HUES6 (cell line): ENCODE measurements around the gene GAA.
A peak's percentile ranks its signal among the peaks of the same experiment; 100 is the strongest.

ENCODE experiments used
- H3K27ac ChIP-seq: 2 replicates; pipeline ENCODE4 v1.7.0; 2013; ENCODE audit warnings: low read depth, mild to moderate bottlenecking, low read length, inconsistent platforms
- H3K27me3 ChIP-seq: 2 replicates; pipeline ENCODE4 v1.6.1; 2013; ENCODE audit warnings: low read length; ENCODE audit not compliant: control insufficient read depth, insufficient read depth
- H3K36me3 ChIP-seq: 2 replicates; pipeline ENCODE4 v1.6.1; 2013; ENCODE audit warnings: low read length; ENCODE audit not compliant: control insufficient read depth, insufficient read depth
- H3K4me1 ChIP-seq: 2 replicates; pipeline ENCODE4 v1.6.1; 2013; ENCODE audit warnings: low read length; ENCODE audit not compliant: control insufficient read depth, insufficient read depth
- H3K4me3 ChIP-seq: 2 replicates; pipeline ENCODE4 v1.5.1; 2013; ENCODE audit warnings: low read depth, low read length
- H3K9ac ChIP-seq: one replicate; pipeline ENCODE4 v1.6.1; 2013; ENCODE audit warnings: mild to moderate bottlenecking, low read length
- H3K9me3 ChIP-seq: 2 replicates; pipeline ENCODE4 v1.6.1; 2013; ENCODE audit warnings: low read depth, low read length; ENCODE audit not compliant: control insufficient read depth, insufficient read depth

GAA gene

DNA sequence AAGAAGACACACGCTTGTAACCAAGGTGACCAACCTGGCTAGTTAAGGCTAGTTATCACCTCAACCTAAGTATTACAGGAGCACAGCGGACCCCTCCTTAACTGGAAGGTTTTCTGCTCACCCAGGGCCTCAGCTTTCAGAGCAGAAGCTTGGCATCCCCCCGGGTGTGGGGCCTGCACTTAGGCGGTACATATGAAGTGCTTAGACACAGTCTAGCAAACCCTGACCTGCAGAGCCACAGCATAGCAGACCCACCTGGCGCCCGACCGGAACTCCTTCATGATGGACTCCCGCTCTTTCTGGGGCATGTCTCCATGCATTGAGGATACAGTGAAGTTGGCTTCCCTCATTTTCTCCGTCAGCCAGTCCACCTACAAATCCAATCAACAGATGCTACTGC, 35.8 kb downstream of the GAA start:
- H3K27me3 ChIP-seq = no peaks in the 10 kb centered on the region
- H3K4me1 ChIP-seq = no peaks in the 10 kb centered on the region
- no peak overlapping the region for H3K4me3 ChIP-seq
- H3K9me3 ChIP-seq = no peaks in the 10 kb centered on the region
- no peak overlapping the region for H3K9ac ChIP-seq
- H3K36me3 ChIP-seq = peaks cover 92% of the 10 kb centered on the region
- H3K27ac ChIP-seq = no peak overlapping the region

GRCh38 chr17:80138856-80139426, 37.6 kb downstream of the GAA start:
- Histone ChIP-seq H3K9me3 (no peaks in the 10 kb centered on the region), H3K4me1 (no peaks in the 10 kb centered on the region), H3K4me3 (no peak overlapping the region), H3K9ac (no peak overlapping the region), H3K27me3 (no peaks in the 10 kb centered on the region), H3K36me3 (peaks cover 99% of the 10 kb centered on the region), H3K27ac (no peak overlapping the region)

GRCh38 chr17:80141463-80142165, 40.2 kb downstream of the GAA start:
- no peaks in the 10 kb centered on the region for H3K27me3 ChIP-seq
- no peak overlapping the region for H3K4me3 ChIP-seq
- no peak overlapping the region for H3K9ac ChIP-seq
- H3K4me1 ChIP-seq = peaks cover 14% of the 10 kb centered on the region
- H3K36me3 ChIP-seq = peaks cover 86% of the 10 kb centered on the region
- H3K9me3 ChIP-seq = no peaks in the 10 kb centered on the region
- no peak overlapping the region for H3K27ac ChIP-seq

- H3K27ac ChIP-seq = no peak overlapping the region
- H3K9me3 ChIP-seq = no peaks in the 10 kb centered on the region
- peaks cover 73% of the 10 kb centered on the region for H3K36me3 ChIP-seq
- no peak overlapping the region for H3K9ac ChIP-seq
- no peak overlapping the region for H3K4me3 ChIP-seq
- H3K27me3 ChIP-seq = no peaks in the 10 kb centered on the region
- peaks cover 14% of the 10 kb centered on the region for H3K4me1 ChIP-seq
Measured at GRCh38 chr17:80142929-80143328, 41.5 kb downstream of the GAA start.

GRCh38 chr17:80145076-80146075, 44.0 kb downstream of the GAA start:
- Histone ChIP-seq H3K4me3 (peak overlapping the region; percentile 95), H3K4me1 (peaks cover 14% of the 10 kb centered on the region), H3K27me3 (no peaks in the 10 kb centered on the region), H3K9me3 (no peaks in the 10 kb centered on the region), H3K27ac (no peak overlapping the region), H3K9ac (peak overlapping the region; percentile 98), H3K36me3 (peaks cover 49% of the 10 kb centered on the region)

DNA sequence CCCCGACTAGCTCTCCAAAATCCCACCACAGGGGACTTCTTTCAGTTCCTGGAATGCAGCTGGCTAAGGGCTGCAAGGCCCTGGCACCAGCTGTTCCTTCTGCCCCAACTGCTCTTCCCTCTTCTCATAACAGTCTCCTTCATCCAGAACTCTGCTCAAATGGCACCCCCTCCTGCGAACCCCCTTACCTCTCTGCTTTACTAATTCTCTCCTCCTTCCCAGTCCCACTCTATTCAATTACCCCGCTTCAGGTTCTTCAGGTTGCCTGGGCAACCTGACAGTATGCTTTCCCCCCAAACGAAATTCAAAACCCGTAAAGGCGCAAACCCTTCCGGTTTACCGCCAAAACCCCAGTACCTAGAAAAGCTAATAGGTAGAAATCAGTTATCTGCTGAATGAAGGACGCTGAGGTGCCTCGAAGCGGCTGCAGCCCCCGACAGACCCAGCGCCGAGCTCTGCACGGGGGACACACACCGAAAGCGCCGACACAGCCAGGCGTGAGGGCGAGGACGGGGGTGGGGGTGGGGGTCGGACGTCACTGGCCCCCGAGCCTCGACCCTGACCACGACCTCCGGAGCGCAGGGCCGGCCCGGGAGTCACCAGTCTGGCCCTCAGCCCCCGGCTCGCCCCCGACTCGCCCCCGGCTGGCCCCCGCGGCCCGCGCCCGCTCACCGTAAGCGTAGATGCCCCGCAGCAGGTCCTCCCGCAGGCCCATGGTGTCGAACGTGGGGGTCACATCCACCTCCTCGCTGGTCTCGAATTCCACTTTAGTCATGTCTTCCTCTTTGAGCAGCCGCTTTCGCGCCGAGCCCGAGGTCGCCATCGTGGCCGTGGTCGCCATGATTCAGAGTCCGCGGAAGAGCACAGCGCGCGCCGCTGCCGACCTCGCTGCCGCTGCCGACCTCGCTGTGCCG, 45.0 kb downstream of the GAA start:
- peaks cover 14% of the 10 kb centered on the region for H3K4me1 ChIP-seq
- peak overlapping the region; percentile 79 for H3K27ac ChIP-seq

DNA sequence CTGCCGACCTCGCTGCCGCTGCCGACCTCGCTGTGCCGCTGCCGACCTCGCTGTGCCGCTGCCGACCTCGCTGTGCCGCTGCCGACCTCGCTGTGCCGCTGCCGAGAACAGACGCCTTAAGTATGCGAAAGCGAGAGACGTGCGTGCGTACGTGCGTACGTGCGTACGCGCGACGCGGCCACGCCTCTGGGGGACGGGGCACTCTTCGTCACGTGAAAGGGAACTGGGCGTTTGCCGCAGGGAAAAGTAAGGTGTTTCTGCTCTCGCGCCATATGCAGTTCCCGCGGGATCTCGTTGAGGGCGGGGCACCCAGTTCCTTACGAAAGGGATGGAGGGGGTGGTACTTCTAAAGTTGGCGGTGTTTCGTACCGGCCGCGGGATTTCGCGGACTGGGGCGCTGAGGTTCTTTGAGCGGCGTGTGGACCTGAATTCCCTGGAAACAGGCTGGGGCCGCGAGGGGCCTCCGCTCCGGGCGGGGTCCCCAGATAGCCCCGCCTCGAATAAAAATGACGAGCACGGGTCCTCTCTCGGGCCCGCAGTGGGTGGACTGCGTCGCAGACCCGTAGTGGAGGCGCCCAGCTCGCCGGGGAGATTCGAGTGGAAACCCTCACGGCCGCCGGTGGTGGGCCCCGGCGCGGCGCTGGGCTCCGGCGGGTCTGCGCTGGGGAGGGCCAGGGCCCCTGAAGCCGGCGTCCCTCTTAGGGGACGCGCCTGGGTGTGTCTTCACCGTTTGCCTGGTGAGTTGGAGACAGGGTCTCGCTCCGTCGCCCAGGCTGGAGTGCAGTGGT, 45.8 kb downstream of the GAA start, which contains the start of gene EIF4A3:
Gene EIF4A3 (minus strand): TSS at position 94 of the 788 bp plus-strand sequence. CDS start 167 bp downstream, outside the sequence.
- Histone ChIP-seq H3K4me3 (peak within 1 kb of the TSS; percentile 95), H3K9me3 (no peaks in the 10 kb centered on the region), H3K36me3 (peaks cover 30% of the 10 kb centered on the region), H3K27ac (peak within 1 kb of the TSS; percentile 86), H3K9ac (peak within 1 kb of the TSS; percentile 98), H3K27me3 (no peaks in the 10 kb centered on the region), H3K4me1 (peaks cover 20% of the 10 kb centered on the region)

More for the DNA sequence above, 45.0 kb downstream of the GAA start:
- H3K27me3 ChIP-seq = no peaks in the 10 kb centered on the region
- H3K36me3 ChIP-seq = peaks cover 39% of the 10 kb centered on the region
- peak overlapping the region; percentile 98 for H3K9ac ChIP-seq
- H3K9me3 ChIP-seq = no peaks in the 10 kb centered on the region
- H3K4me3 ChIP-seq = peak overlapping the region; percentile 95

DNA sequence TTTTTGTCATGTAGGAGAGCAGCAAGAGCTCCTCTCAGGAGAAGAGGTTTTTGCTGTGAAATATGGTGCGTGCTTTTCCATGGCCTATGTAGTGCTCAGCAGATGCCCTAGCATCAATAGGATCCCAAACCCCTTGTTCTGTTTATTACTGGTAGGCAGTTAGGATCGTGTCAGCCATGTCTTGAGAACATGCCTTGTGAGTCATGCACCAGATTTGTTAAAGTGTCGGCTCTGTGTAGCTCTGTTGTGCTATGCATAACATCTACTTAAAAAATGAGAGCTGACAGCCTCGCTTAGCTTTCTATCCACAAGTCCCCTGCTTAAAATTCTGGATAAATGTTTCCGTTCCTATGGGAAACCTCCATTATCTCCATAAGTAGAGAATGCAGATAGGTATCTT, 50.0 kb downstream of the GAA start:
- no peaks in the 10 kb centered on the region for H3K36me3 ChIP-seq
- H3K4me1 ChIP-seq = peaks cover 20% of the 10 kb centered on the region; the same call in 1 of the 2 replicates
- no peak overlapping the region for H3K9ac ChIP-seq
- H3K27ac ChIP-seq = no peak overlapping the region
- no peaks in the 10 kb centered on the region for H3K27me3 ChIP-seq
- no peak overlapping the region for H3K4me3 ChIP-seq
- H3K9me3 ChIP-seq = peaks cover 11% of the 10 kb centered on the region

DNA sequence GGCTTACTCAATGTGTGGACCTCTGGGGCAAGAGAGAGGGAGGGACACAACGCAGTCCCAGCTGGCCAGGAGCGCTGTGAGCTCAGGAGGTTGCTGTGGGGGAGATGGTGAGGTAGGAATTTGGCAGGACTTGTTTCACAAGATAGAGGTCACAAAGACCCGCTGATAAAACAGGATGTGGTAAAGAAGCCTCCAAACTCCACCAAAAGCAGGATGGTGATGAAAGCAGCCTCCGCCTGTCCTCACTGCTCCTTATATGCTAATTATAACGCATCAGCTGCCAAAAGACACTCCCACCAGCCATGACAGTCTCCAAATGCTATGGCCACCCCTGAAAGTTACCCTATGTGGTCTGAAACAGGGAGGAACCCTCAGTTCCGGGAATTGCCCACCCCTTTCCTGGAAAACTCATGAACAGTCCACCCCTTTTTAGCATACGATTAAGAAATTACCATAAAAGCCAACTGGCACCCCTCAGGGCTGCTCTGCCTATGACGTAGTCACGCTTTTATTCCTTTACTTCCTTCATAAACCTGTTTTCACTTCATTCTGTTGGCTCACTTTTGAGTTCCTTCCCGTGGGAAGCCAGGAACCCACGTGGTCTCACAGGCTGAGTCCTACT, 50.8 kb downstream of the GAA start:
- Histone ChIP-seq H3K27ac (no peak overlapping the region), H3K4me1 (peaks cover 20% of the 10 kb centered on the region; the same call in 1 of the 2 replicates)

More for the DNA sequence above, 50.8 kb downstream of the GAA start:
- H3K9me3 ChIP-seq = peaks cover 18% of the 10 kb centered on the region
- H3K4me3 ChIP-seq = no peak overlapping the region
- no peaks in the 10 kb centered on the region for H3K27me3 ChIP-seq
- H3K9ac ChIP-seq = no peak overlapping the region
- H3K36me3 ChIP-seq = no peaks in the 10 kb centered on the region
